ENCODE results near the gene ERCC6L. TPM values are rescaled to one million over a fixed set of nuclear protein-coding genes. Genes with fewer than 3 reads are reported as not detected.
A peak's percentile ranks its signal among the peaks of the same experiment; 100 is the strongest.

The ERCC6L gene
- polyA plus RNA-seq, 1 experiment: 1.7 TPM

- no peak overlapping the region for H3K4me3 ChIP-seq (ENCODE audit: low read depth, low read length)
- CTCF ChIA-PET: no interaction called here
Observed at GRCh38 chrX:72273718-72274117, 34.9 kb upstream of the ERCC6L start.

GRCh38 chrX:72272868-72273267, 34.0 kb upstream of the ERCC6L start:
- TF ChIP-seq CTCF (IDR thresholded peaks at IDR 0.05; ENCODE audit: low read depth, low read length): no peak
- ChIA-PET POLR2A (no interaction called here), CTCF (no interaction called here)
- Histone ChIP-seq H3K27me3 (ENCODE audit: control insufficient read depth, insufficient read depth, low read length) (no peaks in the 10 kb centered on the region), H3K9me3 (ENCODE audit: control insufficient read depth, insufficient read depth, low read length) (no peaks in the 10 kb centered on the region), H3K4me3 (ENCODE audit: low read depth, low read length) (no peak overlapping the region), H3K27ac (ENCODE audit: low read depth, low read length) (peak overlapping the region; percentile 11)
- DNase-seq (ENCODE audit: low read depth, low spot score): no peak

More at GRCh38 chrX:72273718-72274117, 34.9 kb upstream of the ERCC6L start:
- no peaks in the 10 kb centered on the region for H3K27me3 ChIP-seq (ENCODE audit: control insufficient read depth, insufficient read depth, low read length)
- no peak for DNase-seq (ENCODE audit: low read depth, low spot score)
- TF ChIP-seq CTCF (IDR thresholded peaks at IDR 0.05; ENCODE audit: low read depth, low read length): no peak
- H3K9me3 ChIP-seq (ENCODE audit: control insufficient read depth, insufficient read depth, low read length): no peaks in the 10 kb centered on the region
- H3K27ac ChIP-seq (ENCODE audit: low read depth, low read length): no peak overlapping the region
- POLR2A ChIA-PET: no interaction called here

- CTCF ChIA-PET: no interaction called here
- no peak for TF ChIP-seq CTCF (IDR thresholded peaks at IDR 0.05; ENCODE audit: low read depth, low read length)
- POLR2A ChIA-PET: no interaction called here
- DNase-seq (ENCODE audit: low read depth, low spot score): no peak
- Histone ChIP-seq H3K4me3 (ENCODE audit: low read depth, low read length) (no peak overlapping the region), H3K27me3 (ENCODE audit: control insufficient read depth, insufficient read depth, low read length) (no peaks in the 10 kb centered on the region), H3K27ac (ENCODE audit: low read depth, low read length) (peak overlapping the region; percentile 21), H3K9me3 (ENCODE audit: control insufficient read depth, insufficient read depth, low read length) (no peaks in the 10 kb centered on the region)
Observed at GRCh38 chrX:72271812-72272211, 33.0 kb upstream of the ERCC6L start.

- ChIA-PET POLR2A (interaction anchor here (0.7 kb wide), 1 partner anchor 132 kb away, joined by 9 read pairs; no protein-coding TSS in a partner anchor), CTCF (interaction anchor here (1.9 kb wide), 1 partner anchor 26 kb away, joined by 4 read pairs; no protein-coding TSS in a partner anchor)
- Histone ChIP-seq H3K4me3 (ENCODE audit: low read depth, low read length) (no peak overlapping the region), H3K27ac (ENCODE audit: low read depth, low read length) (peak overlapping the region; percentile 11), H3K9me3 (ENCODE audit: control insufficient read depth, insufficient read depth, low read length) (no peaks in the 10 kb centered on the region), H3K27me3 (ENCODE audit: control insufficient read depth, insufficient read depth, low read length) (no peaks in the 10 kb centered on the region)
- TF ChIP-seq CTCF (IDR thresholded peaks at IDR 0.05; ENCODE audit: low read depth, low read length): peak; percentile 10; the same call in 1 of the 2 replicates
- DNase-seq (ENCODE audit: low read depth, low spot score): no peak
Observed at GRCh38 chrX:72271091-72271788, 32.4 kb upstream of the ERCC6L start.

GRCh38 chrX:72270316-72270866, 31.6 kb upstream of the ERCC6L start:
- TF ChIP-seq CTCF (IDR thresholded peaks at IDR 0.05; ENCODE audit: low read depth, low read length): no peak
- DNase-seq (ENCODE audit: low read depth, low spot score): no peak
- ChIA-PET POLR2A (interaction anchor here (0.5 kb wide), 1 partner anchor 27 kb away, joined by 3 read pairs; no protein-coding TSS in a partner anchor), CTCF (interaction anchor here (1.9 kb wide), 1 partner anchor 25 kb away, joined by 4 read pairs; no protein-coding TSS in a partner anchor)
- Histone ChIP-seq H3K27ac (ENCODE audit: low read depth, low read length) (peak overlapping the region; percentile 80), H3K9me3 (ENCODE audit: control insufficient read depth, insufficient read depth, low read length) (no peaks in the 10 kb centered on the region), H3K4me3 (ENCODE audit: low read depth, low read length) (no peak overlapping the region), H3K27me3 (ENCODE audit: control insufficient read depth, insufficient read depth, low read length) (no peaks in the 10 kb centered on the region)

Data from AG04450 (cell line).